ENCODE measurements around the gene TFDP1. TPM values are rescaled to one million over a fixed set of nuclear protein-coding genes. Genes with fewer than 3 reads are reported as not detected.

The TFDP1 gene
- total RNA-seq, 4 donors from 2014 or later, result 55.7 to 82.1 (median 59.5) TPM

GRCh38 chr13:113548778-113549621 is 35.6 kb upstream of the TFDP1 start:
- intact Hi-C loops (cut with DNase I), result no loop called here
- TF ChIP-seq, protein P1, sequence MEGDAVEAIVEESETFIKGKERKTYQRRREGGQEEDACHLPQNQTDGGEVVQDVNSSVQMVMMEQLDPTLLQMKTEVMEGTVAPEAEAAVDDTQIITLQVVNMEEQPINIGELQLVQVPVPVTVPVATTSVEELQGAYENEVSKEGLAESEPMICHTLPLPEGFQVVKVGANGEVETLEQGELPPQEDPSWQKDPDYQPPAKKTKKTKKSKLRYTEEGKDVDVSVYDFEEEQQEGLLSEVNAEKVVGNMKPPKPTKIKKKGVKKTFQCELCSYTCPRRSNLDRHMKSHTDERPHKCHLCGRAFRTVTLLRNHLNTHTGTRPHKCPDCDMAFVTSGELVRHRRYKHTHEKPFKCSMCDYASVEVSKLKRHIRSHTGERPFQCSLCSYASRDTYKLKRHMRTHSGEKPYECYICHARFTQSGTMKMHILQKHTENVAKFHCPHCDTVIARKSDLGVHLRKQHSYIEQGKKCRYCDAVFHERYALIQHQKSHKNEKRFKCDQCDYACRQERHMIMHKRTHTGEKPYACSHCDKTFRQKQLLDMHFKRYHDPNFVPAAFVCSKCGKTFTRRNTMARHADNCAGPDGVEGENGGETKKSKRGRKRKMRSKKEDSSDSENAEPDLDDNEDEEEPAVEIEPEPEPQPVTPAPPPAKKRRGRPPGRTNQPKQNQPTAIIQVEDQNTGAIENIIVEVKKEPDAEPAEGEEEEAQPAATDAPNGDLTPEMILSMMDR (IDR thresholded peaks at IDR 0.05), result no peak
- no peak for TF ChIP-seq POLR2A (IDR thresholded peaks at IDR 0.05)
- Histone ChIP-seq H3K27me3 (no peaks in the 10 kb centered on the region), H3K36me3 (peaks cover 0 to 62% (median 10%) of the 10 kb centered on the region in 3 donors), H3K4me3 (no peak overlapping the region), H3K4me1 (peaks cover 6 to 41% (median 6%) of the 10 kb centered on the region in 3 donors), H3K27ac (no peak overlapping the region), H3K9me3 (no peaks in the 10 kb centered on the region)
- 84 to 90% methylated on average over 20 to 21 of the region's 25 CpGs for WGBS, 2 donors
- no peak for DNase-seq

DNA sequence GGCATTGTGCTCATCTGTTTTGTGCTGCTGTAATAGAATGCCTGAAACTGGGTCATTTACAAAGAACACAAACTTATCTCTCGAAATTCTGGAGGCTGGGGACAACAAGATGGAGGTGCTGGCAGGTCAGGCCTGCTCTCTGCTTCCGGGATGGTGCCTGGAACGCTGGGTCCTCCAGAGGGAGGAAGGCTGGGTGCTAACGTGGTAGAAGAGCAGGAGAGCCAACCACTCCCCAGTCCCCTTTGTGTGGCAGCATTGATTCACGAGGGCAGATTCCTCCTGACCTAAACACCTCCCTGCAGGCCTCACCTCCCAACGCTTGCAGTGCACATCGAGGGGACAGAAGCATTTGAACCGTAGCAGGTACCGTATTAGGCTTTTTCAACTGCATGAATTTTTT is 34.1 kb upstream of the TFDP1 start:
- no peak for DNase-seq
- intact Hi-C loops (cut with DNase I), result no loop called here
- H3K36me3 ChIP-seq, result peaks cover 0 to 57% (median 10%) of the 10 kb centered on the region in 3 donors
- no peaks in the 10 kb centered on the region for H3K27me3 ChIP-seq
- whole genome bisulfite sequencing, 2 donors, result 86 to 89% methylated on average over 6 to 8 of the region's 9 CpGs
- no peak for TF ChIP-seq POLR2A (IDR thresholded peaks at IDR 0.05)
- TF ChIP-seq, protein P1 (IDR thresholded peaks at IDR 0.05), result no peak
- H3K4me3 ChIP-seq, result no peak overlapping the region
- no peaks in the 10 kb centered on the region for H3K9me3 ChIP-seq
- H3K4me1 ChIP-seq, result peaks cover 2 to 33% (median 4%) of the 10 kb centered on the region in 3 donors
- H3K27ac ChIP-seq, result no peak overlapping the region

DNA sequence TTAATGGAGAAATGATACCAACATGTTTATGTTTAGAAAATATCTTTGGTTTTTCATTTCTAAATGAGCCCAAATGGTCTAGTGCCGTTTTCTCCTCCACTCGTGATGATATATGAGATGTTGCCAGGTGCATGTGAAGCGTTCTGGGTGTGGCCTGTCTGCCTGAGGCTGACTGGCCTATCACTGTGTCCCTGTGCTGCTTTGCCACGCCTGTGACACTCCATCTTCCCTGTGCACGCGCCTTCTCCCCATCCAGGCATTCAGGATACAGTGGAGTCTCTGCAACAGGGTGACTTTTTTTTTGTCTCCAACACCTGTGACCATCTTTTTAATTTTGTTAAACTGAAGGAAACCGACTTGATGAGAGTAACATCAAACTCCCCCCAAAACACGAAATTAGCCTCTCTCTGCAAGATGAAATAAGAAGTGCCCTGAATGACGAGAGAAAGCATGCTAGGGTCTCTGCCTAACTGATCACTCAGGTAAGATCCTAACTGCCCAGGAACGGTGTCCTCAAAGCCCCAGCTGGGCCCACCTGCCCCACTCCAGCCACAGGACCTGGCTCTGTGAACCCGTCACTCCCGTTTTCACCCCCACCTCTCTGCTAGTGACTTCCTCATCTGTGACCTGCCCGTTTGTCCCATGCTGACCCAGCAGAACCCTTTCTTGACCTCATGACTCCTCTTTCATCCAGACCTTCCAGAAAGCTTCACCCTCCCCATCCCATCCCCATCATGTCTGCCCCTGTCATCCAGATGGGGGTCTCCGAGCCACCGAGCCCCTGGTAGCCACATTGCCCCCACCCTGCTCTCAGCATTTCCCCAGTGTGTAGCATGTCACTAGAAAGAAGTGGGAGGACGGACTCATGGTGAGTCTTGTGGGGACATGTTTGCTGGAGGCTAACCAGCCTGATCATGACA is 33.2 kb upstream of the TFDP1 start:
- Histone ChIP-seq H3K27ac (no peak overlapping the region), H3K9me3 (no peaks in the 10 kb centered on the region), H3K27me3 (no peaks in the 10 kb centered on the region), H3K4me1 (peaks cover 0 to 24% (median 0%) of the 10 kb centered on the region in 3 donors), H3K36me3 (peaks cover 0 to 57% (median 10%) of the 10 kb centered on the region in 3 donors), H3K4me3 (no peak overlapping the region)
- DNase-seq, result no peak
- TF ChIP-seq POLR2A (IDR thresholded peaks at IDR 0.05), result no peak
- TF ChIP-seq, protein P1 (IDR thresholded peaks at IDR 0.05), result no peak
- WGBS, 2 donors, result 80 to 86% methylated on average over 16 of the region's 16 CpGs
- intact Hi-C loops (cut with DNase I), result no loop called here

DNA sequence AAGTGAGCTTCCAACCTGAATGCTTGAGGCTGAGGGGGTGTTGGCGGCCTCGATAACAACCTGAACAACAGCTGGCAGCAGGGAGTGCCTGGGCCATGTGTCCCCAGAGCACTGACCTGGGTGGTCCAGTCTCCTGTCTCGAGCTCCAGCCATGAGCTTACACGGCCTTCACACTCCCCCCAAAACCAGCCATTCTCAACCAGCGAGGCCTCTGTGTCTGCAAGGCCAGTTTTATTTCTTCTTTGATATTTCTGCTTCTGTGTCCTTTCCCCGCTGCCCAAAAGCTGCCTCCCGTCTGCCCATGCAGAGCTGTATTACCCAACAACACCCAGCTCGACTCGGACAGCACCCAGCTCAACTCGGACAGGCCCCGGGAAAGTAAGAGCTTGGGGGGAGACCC is 32.5 kb upstream of the TFDP1 start:
- Histone ChIP-seq H3K9me3 (no peaks in the 10 kb centered on the region), H3K27me3 (no peaks in the 10 kb centered on the region), H3K4me3 (no peak overlapping the region), H3K27ac (no peak overlapping the region), H3K4me1 (peaks cover 0 to 17% (median 0%) of the 10 kb centered on the region in 3 donors), H3K36me3 (peaks cover 0 to 57% (median 10%) of the 10 kb centered on the region in 3 donors)
- intact Hi-C loops (cut with DNase I), result no loop called here
- 83 to 91% methylated on average over 8 to 9 of the region's 11 CpGs for WGBS, 2 donors
- no peak for DNase-seq
- TF ChIP-seq, protein P1 (IDR thresholded peaks at IDR 0.05), result no peak
- no peak for TF ChIP-seq POLR2A (IDR thresholded peaks at IDR 0.05)
